OCI-LY1 (cell line): ENCODE data around the gene RASAL2.

Source experiments
- EZH2 ChIP-seq: fragments of 200-600 bp; sonication (generic), shearing (Covaris generic); IDR thresholded peaks from 2 replicates; pipeline ENCODE4 v1.8.0; 2017; ENCODE audit warnings: borderline replicate concordance, mixed run types, mild to moderate bottlenecking, antibody characterized with exemption, low read length, moderate library complexity, mixed read lengths
- TF ChIP-seq, protein P1 (sequence below): fragments of 200-600 bp; sonication (generic), shearing (Covaris generic); IDR thresholded peaks from 2 replicates; pipeline ENCODE4 v1.5.1; 2017; ENCODE audit warnings: mild to moderate bottlenecking, antibody characterized with exemption, low read length, moderate library complexity, mixed read lengths

DNA sequence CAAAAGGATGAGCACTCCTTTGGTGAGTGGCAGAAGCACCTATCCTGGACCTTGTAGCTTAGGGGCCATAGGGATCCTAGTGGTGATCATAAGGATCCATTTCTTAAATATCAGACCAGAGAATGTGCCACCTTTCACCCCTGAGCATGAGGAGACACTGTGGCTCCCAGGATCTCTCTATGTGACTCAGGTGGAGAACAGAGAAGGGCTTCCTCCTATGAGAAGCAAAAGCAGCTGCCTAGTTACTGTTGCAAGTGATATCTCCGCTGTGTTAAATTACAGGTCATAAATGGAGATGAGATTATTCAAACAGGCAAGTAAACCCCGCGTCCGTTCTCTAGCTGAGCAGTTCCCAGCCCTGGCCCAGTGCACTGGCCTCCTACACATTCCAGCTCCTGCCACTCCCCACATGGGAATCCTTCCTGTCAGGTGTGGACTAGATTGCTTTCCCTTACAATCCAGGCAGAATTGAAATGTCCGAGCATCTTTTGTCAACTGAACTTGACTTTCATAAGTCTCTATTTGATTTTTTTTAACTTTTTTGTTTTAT is 376.6 kb downstream of the RASAL2 start:
- TF ChIP-seq, protein P1, sequence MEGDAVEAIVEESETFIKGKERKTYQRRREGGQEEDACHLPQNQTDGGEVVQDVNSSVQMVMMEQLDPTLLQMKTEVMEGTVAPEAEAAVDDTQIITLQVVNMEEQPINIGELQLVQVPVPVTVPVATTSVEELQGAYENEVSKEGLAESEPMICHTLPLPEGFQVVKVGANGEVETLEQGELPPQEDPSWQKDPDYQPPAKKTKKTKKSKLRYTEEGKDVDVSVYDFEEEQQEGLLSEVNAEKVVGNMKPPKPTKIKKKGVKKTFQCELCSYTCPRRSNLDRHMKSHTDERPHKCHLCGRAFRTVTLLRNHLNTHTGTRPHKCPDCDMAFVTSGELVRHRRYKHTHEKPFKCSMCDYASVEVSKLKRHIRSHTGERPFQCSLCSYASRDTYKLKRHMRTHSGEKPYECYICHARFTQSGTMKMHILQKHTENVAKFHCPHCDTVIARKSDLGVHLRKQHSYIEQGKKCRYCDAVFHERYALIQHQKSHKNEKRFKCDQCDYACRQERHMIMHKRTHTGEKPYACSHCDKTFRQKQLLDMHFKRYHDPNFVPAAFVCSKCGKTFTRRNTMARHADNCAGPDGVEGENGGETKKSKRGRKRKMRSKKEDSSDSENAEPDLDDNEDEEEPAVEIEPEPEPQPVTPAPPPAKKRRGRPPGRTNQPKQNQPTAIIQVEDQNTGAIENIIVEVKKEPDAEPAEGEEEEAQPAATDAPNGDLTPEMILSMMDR: no peak
- TF ChIP-seq EZH2: no peak
